Gastrocnemius medialis (tissue), 4 donors: ENCODE data around the gene SLC45A2.

ENCODE experiments used
- POLR2A ChIP-seq, 2 donors: fragments of 450-650 bp; IDR thresholded peaks; one replicate each; pipeline ENCODE4 v1.6.1; 2017; ENCODE audit warnings: antibody characterized with exemption in 2 of 2, mild to moderate bottlenecking in 2 of 2, moderate library complexity in 2 of 2
- TF ChIP-seq, protein P1 (sequence below), 5 experiments: fragments of 450-650 bp in 3 of 5; fragments of 200-600 bp in 2 of 5; sonication (generic) in 2 of 5; IDR thresholded peaks in 4 of 5; conservative IDR thresholded peaks in 1 of 5; 1 replicate in 4 of 5; 2 replicates in 1 of 5; pipeline ENCODE4 v1.5.1; 2016 to 2019; ENCODE audit warnings: antibody characterized with exemption in 5 of 5, mild to moderate bottlenecking in 3 of 5, moderate library complexity in 3 of 5

DNA sequence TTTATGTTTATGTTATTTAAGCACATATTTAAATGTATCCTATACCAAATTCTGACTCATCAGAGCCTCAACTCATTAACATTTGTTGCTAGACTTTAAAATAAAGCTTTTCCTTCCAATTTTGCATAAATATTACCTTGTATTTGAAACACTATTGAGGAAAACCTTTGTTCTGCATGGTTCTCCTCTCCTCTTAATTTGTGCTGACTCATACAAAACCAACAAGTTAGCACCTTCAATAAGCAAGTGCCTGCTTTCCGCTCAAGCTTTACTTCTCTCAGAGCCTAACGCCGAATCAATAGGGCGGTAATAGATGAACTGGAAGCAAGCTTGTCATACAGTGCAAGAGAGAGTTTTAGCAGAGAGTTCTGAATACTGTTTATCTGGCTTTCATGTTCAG is 15.5 kb upstream of the SLC45A2 start:
- TF ChIP-seq, protein P1, sequence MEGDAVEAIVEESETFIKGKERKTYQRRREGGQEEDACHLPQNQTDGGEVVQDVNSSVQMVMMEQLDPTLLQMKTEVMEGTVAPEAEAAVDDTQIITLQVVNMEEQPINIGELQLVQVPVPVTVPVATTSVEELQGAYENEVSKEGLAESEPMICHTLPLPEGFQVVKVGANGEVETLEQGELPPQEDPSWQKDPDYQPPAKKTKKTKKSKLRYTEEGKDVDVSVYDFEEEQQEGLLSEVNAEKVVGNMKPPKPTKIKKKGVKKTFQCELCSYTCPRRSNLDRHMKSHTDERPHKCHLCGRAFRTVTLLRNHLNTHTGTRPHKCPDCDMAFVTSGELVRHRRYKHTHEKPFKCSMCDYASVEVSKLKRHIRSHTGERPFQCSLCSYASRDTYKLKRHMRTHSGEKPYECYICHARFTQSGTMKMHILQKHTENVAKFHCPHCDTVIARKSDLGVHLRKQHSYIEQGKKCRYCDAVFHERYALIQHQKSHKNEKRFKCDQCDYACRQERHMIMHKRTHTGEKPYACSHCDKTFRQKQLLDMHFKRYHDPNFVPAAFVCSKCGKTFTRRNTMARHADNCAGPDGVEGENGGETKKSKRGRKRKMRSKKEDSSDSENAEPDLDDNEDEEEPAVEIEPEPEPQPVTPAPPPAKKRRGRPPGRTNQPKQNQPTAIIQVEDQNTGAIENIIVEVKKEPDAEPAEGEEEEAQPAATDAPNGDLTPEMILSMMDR (IDR thresholded peaks at IDR 0.05 in 4 of 5, conservative IDR thresholded peaks at IDR 0.05 in 1 of 5), result no peak
- TF ChIP-seq POLR2A (IDR thresholded peaks at IDR 0.05), result no peak
